Measurements from ENCODE around the gene VASN. TPM values are rescaled to one million over a fixed set of nuclear protein-coding genes. Genes with fewer than 3 reads are reported as not detected.
"Not testable (repeated sequence)": the region's sequence is repeated elsewhere in the genome, so short reads cannot be mapped to it uniquely, and the experiment has no call there.

Gene VASN
- total RNA-seq, 2 experiments from 2014 or later = not detected

DNA sequence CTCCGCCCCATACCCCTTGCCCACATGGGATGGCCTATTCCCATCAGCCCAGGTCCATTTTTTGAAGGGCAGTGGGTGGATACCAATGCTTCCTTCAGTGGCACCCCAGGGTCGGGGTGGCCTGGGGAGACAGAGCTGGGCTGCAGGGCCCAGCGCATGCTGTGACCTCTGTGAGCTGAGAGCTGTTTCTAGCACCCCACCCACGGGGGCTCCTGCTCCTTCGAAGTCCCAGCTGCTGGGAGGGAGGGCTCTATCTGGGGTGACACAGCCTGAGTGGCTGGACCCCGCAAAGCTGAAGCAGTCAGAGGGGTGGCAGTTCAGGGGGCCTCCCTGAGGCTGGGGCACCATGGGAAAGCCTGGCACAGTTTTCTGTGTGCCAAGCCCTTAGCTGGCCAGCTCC is 31.2 kb upstream of the VASN start:
- Histone ChIP-seq H3K4me3 (ENCODE audit: low read depth, low read length, poor library complexity, severe bottlenecking) (no peak overlapping the region), H3K27ac (ENCODE audit: low read depth, low read length, poor library complexity, severe bottlenecking) (no peak overlapping the region), H2AFZ (ENCODE audit: low read length) (no peak overlapping the region), H3K4me2 (ENCODE audit: low read length) (no peak overlapping the region), H3K79me2 (ENCODE audit: insufficient read depth, low read depth, low read length) (peaks cover 13% of the 10 kb centered on the region), H3K9me3 (ENCODE audit: low read length) (no peaks in the 10 kb centered on the region), H3K36me3 (ENCODE audit: insufficient read depth, low read length) (peaks cover 56% of the 10 kb centered on the region), H4K20me1 (ENCODE audit: insufficient read depth, low read length) (no peaks in the 10 kb centered on the region), H3K4me1 (ENCODE audit: insufficient read depth, low read length, poor library complexity, severe bottlenecking) (no peaks in the 10 kb centered on the region), H3K9me2 (ENCODE audit: insufficient read depth, low read length) (no peaks in the 10 kb centered on the region)
- POLR2A ChIA-PET = interaction anchor here (0.6 to 0.9 kb wide), 2 partner anchors 9 to 130 kb away, joined by 3 read pairs; no protein-coding TSS in a partner anchor
- BruUV-seq (replicated peaks) = no TSS peak
- intact Hi-C loops (cut with micrococcal nuclease; ENCODE audit: unreplicated experiment) = no loop called here
- TF ChIP-seq, protein P1, sequence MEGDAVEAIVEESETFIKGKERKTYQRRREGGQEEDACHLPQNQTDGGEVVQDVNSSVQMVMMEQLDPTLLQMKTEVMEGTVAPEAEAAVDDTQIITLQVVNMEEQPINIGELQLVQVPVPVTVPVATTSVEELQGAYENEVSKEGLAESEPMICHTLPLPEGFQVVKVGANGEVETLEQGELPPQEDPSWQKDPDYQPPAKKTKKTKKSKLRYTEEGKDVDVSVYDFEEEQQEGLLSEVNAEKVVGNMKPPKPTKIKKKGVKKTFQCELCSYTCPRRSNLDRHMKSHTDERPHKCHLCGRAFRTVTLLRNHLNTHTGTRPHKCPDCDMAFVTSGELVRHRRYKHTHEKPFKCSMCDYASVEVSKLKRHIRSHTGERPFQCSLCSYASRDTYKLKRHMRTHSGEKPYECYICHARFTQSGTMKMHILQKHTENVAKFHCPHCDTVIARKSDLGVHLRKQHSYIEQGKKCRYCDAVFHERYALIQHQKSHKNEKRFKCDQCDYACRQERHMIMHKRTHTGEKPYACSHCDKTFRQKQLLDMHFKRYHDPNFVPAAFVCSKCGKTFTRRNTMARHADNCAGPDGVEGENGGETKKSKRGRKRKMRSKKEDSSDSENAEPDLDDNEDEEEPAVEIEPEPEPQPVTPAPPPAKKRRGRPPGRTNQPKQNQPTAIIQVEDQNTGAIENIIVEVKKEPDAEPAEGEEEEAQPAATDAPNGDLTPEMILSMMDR (conservative IDR thresholded peaks at IDR 0.05; ENCODE audit: low read length) = no peak
- no peak for TF ChIP-seq EZH2phosphoT487 (IDR thresholded peaks at IDR 0.05; ENCODE audit: borderline replicate concordance, low read depth, low read length)
- CTCF ChIA-PET (ENCODE audit: unreplicated experiment) = interaction anchor here (1.0 kb wide), 1 partner anchor 10 kb away, joined by 3 read pairs; no protein-coding TSS in a partner anchor
- DNase-seq (ENCODE audit: low spot score) = no peak

DNA sequence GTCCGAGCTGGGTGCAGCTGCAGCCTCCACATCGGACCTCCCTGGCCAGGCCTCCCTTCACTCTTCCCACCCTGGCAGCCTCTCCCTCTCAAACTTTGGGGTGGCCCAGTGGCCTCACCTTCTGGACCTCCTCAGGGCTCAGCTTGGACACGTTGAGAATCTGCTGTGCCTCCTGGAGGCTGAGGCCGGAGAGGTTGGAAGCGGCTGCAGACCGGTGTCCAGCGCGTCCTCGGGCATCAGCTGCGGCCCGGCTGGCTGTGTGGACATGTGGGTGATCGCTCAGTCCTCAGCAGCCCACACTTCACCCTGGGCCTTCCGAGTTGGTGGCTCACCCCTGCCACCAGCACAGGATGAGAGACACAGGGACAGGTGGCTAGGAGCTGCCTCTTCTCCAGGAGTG is 30.4 kb upstream of the VASN start:
- ChIA-PET CTCF (ENCODE audit: unreplicated experiment) (interaction anchor here (1.0 kb wide), 1 partner anchor 9 kb away, joined by 3 read pairs; no protein-coding TSS in a partner anchor), POLR2A (no interaction called here)
- Histone ChIP-seq H3K36me3 (ENCODE audit: insufficient read depth, low read length) (peaks cover 64% of the 10 kb centered on the region), H3K79me2 (ENCODE audit: insufficient read depth, low read depth, low read length) (peaks cover 21% of the 10 kb centered on the region), H2AFZ (ENCODE audit: low read length) (no peak overlapping the region), H3K4me3 (ENCODE audit: low read depth, low read length, poor library complexity, severe bottlenecking) (no peak overlapping the region), H4K20me1 (ENCODE audit: insufficient read depth, low read length) (no peaks in the 10 kb centered on the region), H3K4me1 (ENCODE audit: insufficient read depth, low read length, poor library complexity, severe bottlenecking) (no peaks in the 10 kb centered on the region), H3K9me3 (ENCODE audit: low read length) (no peaks in the 10 kb centered on the region), H3K9me2 (ENCODE audit: insufficient read depth, low read length) (no peaks in the 10 kb centered on the region), H3K4me2 (ENCODE audit: low read length) (no peak overlapping the region), H3K27ac (ENCODE audit: low read depth, low read length, poor library complexity, severe bottlenecking) (no peak overlapping the region)
- BruUV-seq (replicated peaks) = no TSS peak
- intact Hi-C loops (cut with micrococcal nuclease; ENCODE audit: unreplicated experiment) = no loop called here
- DNase-seq (ENCODE audit: low spot score) = no peak
- no peak for TF ChIP-seq EZH2phosphoT487 (IDR thresholded peaks at IDR 0.05; ENCODE audit: borderline replicate concordance, low read depth, low read length)
- TF ChIP-seq, protein P1 (conservative IDR thresholded peaks at IDR 0.05; ENCODE audit: low read length) = no peak

DNA sequence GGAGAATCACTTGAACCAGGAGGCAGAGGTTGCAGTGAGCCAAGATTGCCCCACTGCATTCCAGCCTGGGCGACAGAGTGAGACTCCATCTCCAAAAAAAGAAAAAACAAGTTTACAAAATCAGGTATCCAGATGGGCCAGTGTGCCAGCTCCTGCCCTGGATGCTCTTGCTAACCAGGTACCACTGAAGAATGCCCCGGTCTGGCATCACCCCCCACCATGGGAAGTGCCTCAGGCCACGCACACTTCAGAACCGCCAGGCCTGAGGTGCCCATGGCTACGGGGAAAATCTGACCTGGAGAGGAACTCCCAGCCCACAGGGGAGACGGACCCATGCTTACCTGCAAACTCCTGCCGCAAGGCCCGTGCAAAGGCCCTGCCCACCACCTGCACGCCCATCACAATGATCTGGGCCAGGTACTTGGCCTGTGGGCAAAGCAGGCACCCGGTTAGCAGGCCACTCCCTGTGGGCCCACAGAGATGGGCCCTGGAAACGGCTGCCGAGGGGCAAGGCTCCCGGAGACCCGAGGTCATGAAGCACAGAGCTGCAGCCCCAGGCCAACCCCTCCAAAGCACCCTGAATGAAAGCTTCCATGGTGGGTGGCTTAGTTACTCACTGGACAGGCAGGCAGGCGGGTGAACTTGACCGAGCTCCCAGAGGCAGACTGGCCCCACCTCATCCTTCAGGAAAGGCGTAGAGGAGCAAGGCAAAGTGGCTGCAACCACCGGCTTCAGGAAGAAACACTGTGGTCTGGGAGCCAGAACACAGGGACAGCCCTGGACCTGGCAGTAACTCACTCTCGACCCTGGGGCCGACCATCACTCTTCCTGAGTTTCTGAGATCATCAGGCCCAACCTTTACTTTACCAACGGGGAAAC is 28.5 kb upstream of the VASN start:
- H3K9me3 ChIP-seq (ENCODE audit: low read length) = no peaks in the 10 kb centered on the region
- peaks cover 76% of the 10 kb centered on the region for H3K36me3 ChIP-seq (ENCODE audit: insufficient read depth, low read length)
- no peak overlapping the region for H3K4me3 ChIP-seq (ENCODE audit: low read depth, low read length, poor library complexity, severe bottlenecking)
- H3K27ac ChIP-seq (ENCODE audit: low read depth, low read length, poor library complexity, severe bottlenecking) = no peak overlapping the region
- no peaks in the 10 kb centered on the region for H3K9me2 ChIP-seq (ENCODE audit: insufficient read depth, low read length)
- no peak for TF ChIP-seq EZH2phosphoT487 (IDR thresholded peaks at IDR 0.05; ENCODE audit: borderline replicate concordance, low read depth, low read length)
- TF ChIP-seq, protein P1 (conservative IDR thresholded peaks at IDR 0.05; ENCODE audit: low read length) = no peak
- POLR2A ChIA-PET = interaction anchor here (0.7 kb wide), 1 partner anchor 167 kb away, joined by 3 read pairs; no protein-coding TSS in a partner anchor
- DNase-seq (ENCODE audit: low spot score) = no peak
- no peaks in the 10 kb centered on the region for H3K4me1 ChIP-seq (ENCODE audit: insufficient read depth, low read length, poor library complexity, severe bottlenecking)
- CTCF ChIA-PET (ENCODE audit: unreplicated experiment) = no interaction called here
- intact Hi-C loops (cut with micrococcal nuclease; ENCODE audit: unreplicated experiment) = no loop called here
- H4K20me1 ChIP-seq (ENCODE audit: insufficient read depth, low read length) = peaks cover 5% of the 10 kb centered on the region
- H3K79me2 ChIP-seq (ENCODE audit: insufficient read depth, low read depth, low read length) = peaks cover 35% of the 10 kb centered on the region
- no TSS peak for BruUV-seq (replicated peaks)
- no peak overlapping the region for H2AFZ ChIP-seq (ENCODE audit: low read length)
- no peak overlapping the region for H3K4me2 ChIP-seq (ENCODE audit: low read length)

DNA sequence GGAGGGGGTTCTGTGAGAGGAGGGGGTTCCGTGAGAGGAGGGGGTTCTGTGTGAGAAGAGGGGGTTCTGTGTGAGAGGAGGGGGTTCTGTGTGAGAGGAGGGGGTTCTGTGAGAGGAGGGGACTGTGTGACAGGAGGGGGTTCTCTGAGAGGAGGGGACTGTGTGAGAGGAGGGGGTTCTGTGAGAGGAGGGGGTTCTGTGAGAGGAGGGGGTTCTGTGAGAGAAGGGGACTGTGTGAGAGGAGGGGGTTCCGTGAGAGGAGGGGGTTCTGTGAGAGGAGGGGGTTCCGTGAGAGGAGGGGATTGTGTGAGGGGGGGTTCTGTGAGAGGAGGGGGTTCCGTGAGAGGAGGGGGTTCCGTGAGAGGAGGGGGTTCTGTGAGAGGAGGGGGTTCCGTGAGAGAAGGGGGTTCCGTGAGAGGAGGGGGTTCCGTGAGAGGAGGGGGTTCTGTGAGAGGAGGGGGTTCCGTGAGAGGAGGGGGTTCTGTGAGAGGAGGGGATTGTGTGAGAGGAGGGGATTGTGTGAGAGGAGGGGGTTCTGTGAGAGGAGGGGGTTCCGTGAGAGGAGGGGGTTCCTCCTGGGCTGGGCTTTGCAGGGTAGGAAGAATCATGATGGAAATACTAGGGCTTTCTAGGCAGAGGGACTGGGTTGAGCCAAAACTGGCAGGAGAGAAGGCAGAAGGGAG is 27.2 kb upstream of the VASN start:
- Histone ChIP-seq H3K79me2 (ENCODE audit: insufficient read depth, low read depth, low read length) (peaks cover 44% of the 10 kb centered on the region), H3K36me3 (ENCODE audit: insufficient read depth, low read length) (peaks cover 72% of the 10 kb centered on the region)
- H3K9me2 ChIP-seq (ENCODE audit: insufficient read depth, low read length); intact Hi-C loops (cut with micrococcal nuclease; ENCODE audit: unreplicated experiment); H3K27ac ChIP-seq (ENCODE audit: low read depth, low read length, poor library complexity, severe bottlenecking); H3K4me3 ChIP-seq (ENCODE audit: low read depth, low read length, poor library complexity, severe bottlenecking); CTCF ChIA-PET (ENCODE audit: unreplicated experiment); H2AFZ ChIP-seq (ENCODE audit: low read length); H3K9me3 ChIP-seq (ENCODE audit: low read length); H3K4me2 ChIP-seq (ENCODE audit: low read length); H3K4me1 ChIP-seq (ENCODE audit: insufficient read depth, low read length, poor library complexity, severe bottlenecking); H4K20me1 ChIP-seq (ENCODE audit: insufficient read depth, low read length); DNase-seq (ENCODE audit: low spot score); BruUV-seq (replicated peaks): not testable (repeated sequence)
- POLR2A ChIA-PET = interaction anchor here (0.8 kb wide), 1 partner anchor 26 kb away, joined by 3 read pairs; no protein-coding TSS in a partner anchor
